HEK293T (cell line): ENCODE data around the gene UNC13C.

ENCODE experiments used
- CTCF ChIA-PET: fragments of 350-600 bp; formaldehyde crosslinking; extraction: SDS; loops from one replicate; lab custom pipeline; 2021; ENCODE audit warnings: antibody characterized with exemption, inconsistent platforms; lab: Yijun Ruan, JAX
- POLR2A ChIA-PET: fragments of 350-600 bp; formaldehyde crosslinking; extraction: SDS; loops from one replicate; lab custom pipeline; 2020; ENCODE audit warnings: antibody characterized with exemption, inconsistent platforms; lab: Yijun Ruan, JAX
- DNase-seq: peaks from one replicate; pipeline ENCODE4 v3.0.0; 2012; ENCODE audit warnings: mixed read lengths; ENCODE audit errors: extremely low spot score
- ARNT ChIP-seq: fragments of 450-650 bp; IDR thresholded peaks from 2 replicates; pipeline ENCODE4 v1.6.1; 2017; ENCODE audit warnings: mild to moderate bottlenecking
- BHLHE40 ChIP-seq: fragments of 450-650 bp; IDR thresholded peaks from 2 replicates; pipeline ENCODE4 v1.6.1; 2016; ENCODE audit warnings: mild to moderate bottlenecking, moderate library complexity, borderline replicate concordance
- CTBP1 ChIP-seq: fragments of 450-650 bp; IDR thresholded peaks from 2 replicates; pipeline ENCODE4 v1.6.1; 2016; ENCODE audit warnings: borderline replicate concordance
- ELF4 ChIP-seq: fragments of 450-650 bp; IDR thresholded peaks from 2 replicates; pipeline ENCODE4 v1.6.1; 2017; ENCODE audit warnings: antibody characterized with exemption
- FOXA1 ChIP-seq: fragments of 450-650 bp; IDR thresholded peaks from 2 replicates; pipeline ENCODE4 v1.6.1; 2016; ENCODE audit warnings: mild to moderate bottlenecking
- FOXK2 ChIP-seq: fragments of 450-650 bp; IDR thresholded peaks from 2 replicates; pipeline ENCODE4 v1.6.1; 2016; ENCODE audit warnings: mild to moderate bottlenecking
- FOXM1 ChIP-seq: fragments of 450-650 bp; IDR thresholded peaks from 2 replicates; pipeline ENCODE4 v1.6.1; 2017; ENCODE audit warnings: mild to moderate bottlenecking, borderline replicate concordance
- HDGF ChIP-seq: fragments of 450-650 bp; IDR thresholded peaks from 2 replicates; pipeline ENCODE4 v1.6.1; 2017; ENCODE audit warnings: antibody characterized with exemption, borderline replicate concordance
- L3MBTL2 ChIP-seq: fragments of 450-650 bp; conservative IDR thresholded peaks from 2 replicates; pipeline ENCODE4 v1.6.1; 2016; ENCODE audit warnings: mild to moderate bottlenecking
- LEF1 ChIP-seq: fragments of 450-650 bp; IDR thresholded peaks from 2 replicates; pipeline ENCODE4 v1.6.1; 2017; ENCODE audit warnings: mild to moderate bottlenecking, borderline replicate concordance
- NFRKB ChIP-seq: fragments of 450-650 bp; IDR thresholded peaks from 2 replicates; pipeline ENCODE4 v1.6.1; 2016; ENCODE audit warnings: mild to moderate bottlenecking, moderate library complexity
- PKNOX1 ChIP-seq: fragments of 450-650 bp; IDR thresholded peaks from 2 replicates; pipeline ENCODE4 v1.6.1; 2016
- SP1 ChIP-seq: fragments of 450-650 bp; IDR thresholded peaks from 2 replicates; pipeline ENCODE4 v1.6.1; 2017
- SUZ12 ChIP-seq: fragments of 450-650 bp; IDR thresholded peaks from 2 replicates; pipeline ENCODE4 v1.6.1; 2016; ENCODE audit warnings: mild to moderate bottlenecking
- TARDBP ChIP-seq: fragments of 450-650 bp; IDR thresholded peaks from 2 replicates; pipeline ENCODE4 v1.6.1; 2016
- ZNF384 ChIP-seq: fragments of 450-650 bp; IDR thresholded peaks from 2 replicates; pipeline ENCODE4 v1.6.1; 2016

UNC13C gene

GRCh38 chr15:54149115-54149531 is 170.9 kb downstream of the UNC13C start:
- DNase-seq, result no peak
- ChIA-PET POLR2A (no interaction called here), CTCF (no interaction called here)
- TF ChIP-seq TARDBP (no peak), ELF4 (no peak), NFRKB (no peak), BHLHE40 (no peak), PKNOX1 (no peak), HDGF (no peak), FOXK2 (no peak), FOXM1 (no peak), SP1 (no peak), SUZ12 (no peak), LEF1 (no peak)

- ChIA-PET POLR2A (no interaction called here), CTCF (no interaction called here)
Observed at GRCh38 chr15:54150255-54150654, 172.0 kb downstream of the UNC13C start.

GRCh38 chr15:54159012-54159411 is 180.8 kb downstream of the UNC13C start:
- ChIA-PET POLR2A (no interaction called here), CTCF (no interaction called here)

More at GRCh38 chr15:54150255-54150654, 172.0 kb downstream of the UNC13C start:
- no peak for DNase-seq
- TF ChIP-seq L3MBTL2 (no peak), ARNT (no peak), HDGF (no peak), NFRKB (no peak), FOXM1 (no peak), TARDBP (no peak), SUZ12 (no peak), FOXK2 (no peak), LEF1 (no peak), SP1 (no peak), ZNF384 (no peak), CTBP1 (no peak), ELF4 (no peak), FOXA1 (no peak), BHLHE40 (no peak)

GRCh38 chr15:54187325-54187724 is 209.1 kb downstream of the UNC13C start:
- ChIA-PET POLR2A (no interaction called here), CTCF (no interaction called here)
- no peak for DNase-seq
- no peak for TF ChIP-seq TARDBP
- TF ChIP-seq CTBP1, result no peak
- TF ChIP-seq ELF4, result no peak
- no peak for TF ChIP-seq SP1
- TF ChIP-seq ZNF384, result no peak
- no peak for TF ChIP-seq PKNOX1
- TF ChIP-seq ARNT, result no peak
- no peak for TF ChIP-seq BHLHE40
- no peak for TF ChIP-seq FOXA1
- TF ChIP-seq HDGF, result no peak
- no peak for TF ChIP-seq FOXK2
- TF ChIP-seq L3MBTL2, result no peak
- TF ChIP-seq LEF1, result no peak
- TF ChIP-seq FOXM1, result no peak
- no peak for TF ChIP-seq SUZ12
- no peak for TF ChIP-seq NFRKB

More at GRCh38 chr15:54159012-54159411, 180.8 kb downstream of the UNC13C start:
- DNase-seq, result no peak
- no peak for TF ChIP-seq L3MBTL2
- TF ChIP-seq FOXM1, result no peak
- TF ChIP-seq PKNOX1, result no peak
- TF ChIP-seq BHLHE40, result no peak
- no peak for TF ChIP-seq FOXA1
- TF ChIP-seq ELF4, result no peak
- TF ChIP-seq CTBP1, result no peak
- TF ChIP-seq SUZ12, result no peak
- no peak for TF ChIP-seq ARNT
- TF ChIP-seq TARDBP, result no peak
- no peak for TF ChIP-seq ZNF384
- TF ChIP-seq HDGF, result no peak

GRCh38 chr15:54197995-54198394 is 219.8 kb downstream of the UNC13C start:
- POLR2A ChIA-PET, result interaction anchor here (0.6 kb wide), 1 partner anchor 1163 kb away, joined by 5 read pairs; no protein-coding TSS in a partner anchor
- DNase-seq, result no peak
- CTCF ChIA-PET, result no interaction called here
- TF ChIP-seq BHLHE40 (no peak), ARNT (no peak), FOXA1 (no peak), L3MBTL2 (no peak)

- ChIA-PET CTCF (no interaction called here), POLR2A (no interaction called here)
- TF ChIP-seq PKNOX1 (no peak), ZNF384 (no peak), LEF1 (no peak), FOXK2 (no peak), SUZ12 (no peak), ARNT (no peak), ELF4 (no peak)
- DNase-seq, result no peak
Observed at GRCh38 chr15:54206586-54207321, 228.5 kb downstream of the UNC13C start.
